Measurements from ENCODE around the gene SRD5A1. TPM values are rescaled to one million over a fixed set of nuclear protein-coding genes. Genes with fewer than 3 reads are reported as not detected.
"Not testable (repeated sequence)": the region's sequence is repeated elsewhere in the genome, so short reads cannot be mapped to it uniquely, and the experiment has no call there.

Gene SRD5A1
- polyA plus RNA-seq, 4 donors: 7.5 to 16.6 (median 11.9) TPM

- WGBS, 3 donors: 68 to 87% (median 70%) methylated on average over 6 of the region's 6 CpGs
- FAIRE-seq (no peak), DNase-seq (peak in 1 of 2 donors; percentile 7)
- Histone ChIP-seq H3K4me1 (ENCODE audit: control insufficient read depth in 3 of 3, insufficient read depth in 2 of 3, low read depth in 1 of 3, low read length in 2 of 3) (peaks cover 0 to 2% (median 2%) of the 10 kb centered on the region in 3 donors), H3K4me3 (ENCODE audit: low read depth in 1 of 3, low read length in 3 of 3) (no peak overlapping the region), H3K9me3 (ENCODE audit: control insufficient read depth in 2 of 2, insufficient read depth in 1 of 2, low read depth in 1 of 2, low read length in 1 of 2) (no peaks in the 10 kb centered on the region), H3K27ac (ENCODE audit: low read depth in 1 of 3, low read length in 2 of 3) (no peak overlapping the region), H3K27me3 (ENCODE audit: control insufficient read depth in 3 of 3, insufficient read depth in 3 of 3, low read length in 3 of 3) (no peaks in the 10 kb centered on the region), H3K36me3 (ENCODE audit: control insufficient read depth in 3 of 3, insufficient read depth in 2 of 3, low read depth in 1 of 3, low read length in 3 of 3) (peaks cover 0 to 3% (median 0%) of the 10 kb centered on the region in 3 donors)
Observed at GRCh38 chr5:6637590-6637989, 4.3 kb downstream of the SRD5A1 start.

GRCh38 chr5:6638236-6638635 lies 5.0 kb downstream of the SRD5A1 start:
- FAIRE-seq (no peak), DNase-seq (no peak)
- H3K9me3 ChIP-seq (ENCODE audit: control insufficient read depth in 2 of 2, insufficient read depth in 1 of 2, low read depth in 1 of 2, low read length in 1 of 2): no peaks in the 10 kb centered on the region
- H3K4me1 ChIP-seq (ENCODE audit: control insufficient read depth in 3 of 3, insufficient read depth in 2 of 3, low read depth in 1 of 3, low read length in 2 of 3): peaks cover 0 to 2% (median 2%) of the 10 kb centered on the region in 3 donors
- no peak overlapping the region for H3K4me3 ChIP-seq (ENCODE audit: low read depth in 1 of 3, low read length in 3 of 3)
- 75 to 91% (median 88%) methylated on average over 4 of the region's 4 CpGs for WGBS, 3 donors
- no peak overlapping the region for H3K27ac ChIP-seq (ENCODE audit: low read depth in 1 of 3, low read length in 2 of 3)
- H3K36me3 ChIP-seq (ENCODE audit: control insufficient read depth in 3 of 3, insufficient read depth in 2 of 3, low read depth in 1 of 3, low read length in 3 of 3): peaks cover 0 to 3% (median 0%) of the 10 kb centered on the region in 3 donors
- H3K27me3 ChIP-seq (ENCODE audit: control insufficient read depth in 3 of 3, insufficient read depth in 3 of 3, low read length in 3 of 3): no peaks in the 10 kb centered on the region

- Histone ChIP-seq H3K4me3 (ENCODE audit: low read depth in 1 of 3, low read length in 3 of 3) (no peak overlapping the region), H3K9me3 (ENCODE audit: control insufficient read depth in 2 of 2, insufficient read depth in 1 of 2, low read depth in 1 of 2, low read length in 1 of 2) (no peaks in the 10 kb centered on the region), H3K4me1 (ENCODE audit: control insufficient read depth in 3 of 3, insufficient read depth in 2 of 3, low read depth in 1 of 3, low read length in 2 of 3) (no peaks in the 10 kb centered on the region), H3K27me3 (ENCODE audit: control insufficient read depth in 3 of 3, insufficient read depth in 3 of 3, low read length in 3 of 3) (no peaks in the 10 kb centered on the region), H3K27ac (ENCODE audit: low read depth in 1 of 3, low read length in 2 of 3) (no peak overlapping the region), H3K36me3 (ENCODE audit: control insufficient read depth in 3 of 3, insufficient read depth in 2 of 3, low read depth in 1 of 3, low read length in 3 of 3) (no peaks in the 10 kb centered on the region)
- 83 to 89% (median 85%) methylated on average over 1 of the region's 1 CpG for WGBS, 3 donors
- DNase-seq (no peak), FAIRE-seq (no peak)
Observed at GRCh38 chr5:6642655-6643054, 9.4 kb downstream of the SRD5A1 start.

- Histone ChIP-seq H3K27ac (ENCODE audit: low read depth in 1 of 3, low read length in 2 of 3) (no peak overlapping the region), H3K4me1 (ENCODE audit: control insufficient read depth in 3 of 3, insufficient read depth in 2 of 3, low read depth in 1 of 3, low read length in 2 of 3) (no peaks in the 10 kb centered on the region), H3K9me3 (ENCODE audit: control insufficient read depth in 2 of 2, insufficient read depth in 1 of 2, low read depth in 1 of 2, low read length in 1 of 2) (peaks cover 0 to 5% of the 10 kb centered on the region in 2 donors), H3K27me3 (ENCODE audit: control insufficient read depth in 3 of 3, insufficient read depth in 3 of 3, low read length in 3 of 3) (no peaks in the 10 kb centered on the region), H3K4me3 (ENCODE audit: low read depth in 1 of 3, low read length in 3 of 3) (no peak overlapping the region), H3K36me3 (ENCODE audit: control insufficient read depth in 3 of 3, insufficient read depth in 2 of 3, low read depth in 1 of 3, low read length in 3 of 3) (no peaks in the 10 kb centered on the region)
- DNase-seq (no peak), FAIRE-seq (no peak)
- WGBS, 3 donors: 94 to 97% (median 94%) methylated on average over 6 of the region's 6 CpGs
Observed at GRCh38 chr5:6644794-6645241, 11.6 kb downstream of the SRD5A1 start.

- 92 to 97% (median 92%) methylated on average over 11 of the region's 11 CpGs for WGBS, 3 donors
- not testable (repeated sequence) for H3K4me3 ChIP-seq (ENCODE audit: low read depth in 1 of 3, low read length in 3 of 3); H3K36me3 ChIP-seq (ENCODE audit: control insufficient read depth in 3 of 3, insufficient read depth in 2 of 3, low read depth in 1 of 3, low read length in 3 of 3); DNase-seq; H3K4me1 ChIP-seq (ENCODE audit: control insufficient read depth in 3 of 3, insufficient read depth in 2 of 3, low read depth in 1 of 3, low read length in 2 of 3); H3K27ac ChIP-seq (ENCODE audit: low read depth in 1 of 3, low read length in 2 of 3); FAIRE-seq; H3K9me3 ChIP-seq (ENCODE audit: control insufficient read depth in 2 of 2, insufficient read depth in 1 of 2, low read depth in 1 of 2, low read length in 1 of 2); H3K27me3 ChIP-seq (ENCODE audit: control insufficient read depth in 3 of 3, insufficient read depth in 3 of 3, low read length in 3 of 3)
Observed at GRCh38 chr5:6645571-6646362, 12.5 kb downstream of the SRD5A1 start.

- Histone ChIP-seq H3K4me3 (ENCODE audit: low read depth in 1 of 3, low read length in 3 of 3) (no peak overlapping the region), H3K9me3 (ENCODE audit: control insufficient read depth in 2 of 2, insufficient read depth in 1 of 2, low read depth in 1 of 2, low read length in 1 of 2) (peaks cover 0 to 5% of the 10 kb centered on the region in 2 donors), H3K27ac (ENCODE audit: low read depth in 1 of 3, low read length in 2 of 3) (no peak overlapping the region), H3K36me3 (ENCODE audit: control insufficient read depth in 3 of 3, insufficient read depth in 2 of 3, low read depth in 1 of 3, low read length in 3 of 3) (no peaks in the 10 kb centered on the region), H3K4me1 (ENCODE audit: control insufficient read depth in 3 of 3, insufficient read depth in 2 of 3, low read depth in 1 of 3, low read length in 2 of 3) (no peaks in the 10 kb centered on the region), H3K27me3 (ENCODE audit: control insufficient read depth in 3 of 3, insufficient read depth in 3 of 3, low read length in 3 of 3) (no peaks in the 10 kb centered on the region)
- 70 to 91% (median 81%) methylated on average over 10 of the region's 10 CpGs for WGBS, 3 donors
- FAIRE-seq (no peak), DNase-seq (no peak)
Observed at GRCh38 chr5:6649186-6649585, 15.9 kb downstream of the SRD5A1 start.

GRCh38 chr5:6649681-6650080 lies 16.4 kb downstream of the SRD5A1 start:
- Histone ChIP-seq H3K4me3 (ENCODE audit: low read depth in 1 of 3, low read length in 3 of 3) (no peak overlapping the region), H3K27ac (ENCODE audit: low read depth in 1 of 3, low read length in 2 of 3) (no peak overlapping the region), H3K36me3 (ENCODE audit: control insufficient read depth in 3 of 3, insufficient read depth in 2 of 3, low read depth in 1 of 3, low read length in 3 of 3) (no peaks in the 10 kb centered on the region), H3K9me3 (ENCODE audit: control insufficient read depth in 2 of 2, insufficient read depth in 1 of 2, low read depth in 1 of 2, low read length in 1 of 2) (peaks cover 0 to 5% of the 10 kb centered on the region in 2 donors), H3K27me3 (ENCODE audit: control insufficient read depth in 3 of 3, insufficient read depth in 3 of 3, low read length in 3 of 3) (no peaks in the 10 kb centered on the region), H3K4me1 (ENCODE audit: control insufficient read depth in 3 of 3, insufficient read depth in 2 of 3, low read depth in 1 of 3, low read length in 2 of 3) (no peaks in the 10 kb centered on the region)
- DNase-seq: no peak
- FAIRE-seq: no peak
- whole genome bisulfite sequencing, 3 donors: 92 to 95% (median 93%) methylated on average over 9 of the region's 9 CpGs

- DNase-seq: no peak
- H3K36me3 ChIP-seq (ENCODE audit: control insufficient read depth in 3 of 3, insufficient read depth in 2 of 3, low read depth in 1 of 3, low read length in 3 of 3): peaks cover 5 to 7% (median 6%) of the 10 kb centered on the region in 3 donors
- FAIRE-seq: no peak
- no peaks in the 10 kb centered on the region for H3K4me1 ChIP-seq (ENCODE audit: control insufficient read depth in 3 of 3, insufficient read depth in 2 of 3, low read depth in 1 of 3, low read length in 2 of 3)
- no peak overlapping the region for H3K27ac ChIP-seq (ENCODE audit: low read depth in 1 of 3, low read length in 2 of 3)
- WGBS, 3 donors: 76 to 91% (median 88%) methylated on average over 6 of the region's 6 CpGs
- peaks cover 0 to 10% of the 10 kb centered on the region in 2 donors for H3K9me3 ChIP-seq (ENCODE audit: control insufficient read depth in 2 of 2, insufficient read depth in 1 of 2, low read depth in 1 of 2, low read length in 1 of 2)
- H3K27me3 ChIP-seq (ENCODE audit: control insufficient read depth in 3 of 3, insufficient read depth in 3 of 3, low read length in 3 of 3): no peaks in the 10 kb centered on the region
- H3K4me3 ChIP-seq (ENCODE audit: low read depth in 1 of 3, low read length in 3 of 3): no peak overlapping the region
Observed at GRCh38 chr5:6652025-6652424, 18.8 kb downstream of the SRD5A1 start.

Measured in small intestine (tissue), 7 donors.